Body of pancreas (tissue), 4 donors: Measurements from ENCODE around the gene BCR. TPM values are rescaled to one million over a fixed set of nuclear protein-coding genes. Genes with fewer than 3 reads are reported as not detected.

Experiments used
- ATAC-seq: fragments of 150-250 bp; one replicate; pipeline ENCODE4 v1.9.1; 2016
- DNase-seq, 4 donors: peaks; one replicate each; pipeline ENCODE4 v3.0.0-alpha.2; 2019
- H3K27ac ChIP-seq, 4 donors: fragments of 200-600 bp; sonication (generic); 1 replicate in 3 of 4; 2 replicates in 1 of 4; pipeline versions ENCODE4 v1.5.1 to v1.6.1; 2016 to 2019; ENCODE audit warnings: mild to moderate bottlenecking in 1 of 4, mixed read lengths in 1 of 4, moderate library complexity in 1 of 4
- H3K27me3 ChIP-seq, 2 donors: fragments of 200-600 bp; sonication (generic); one replicate each; pipeline ENCODE4 v1.6.0; 2016; ENCODE audit warnings: mild to moderate bottlenecking in 1 of 2
- H3K36me3 ChIP-seq, 2 donors: fragments of 200-600 bp; sonication (generic); replicated peaks in 1 of 2; 2 replicates each; pipeline ENCODE4 v1.5.1; 2016; ENCODE audit warnings: low read depth in 2 of 2; ENCODE audit not compliant: insufficient read depth in 1 of 2
- H3K4me1 ChIP-seq: fragments of 200-600 bp; sonication (generic); one replicate; pipeline ENCODE4 v1.6.0; 2016
- H3K4me3 ChIP-seq, 2 donors: fragments of 200-600 bp; sonication (generic); 1 replicate in 1 of 2; 2 replicates in 1 of 2; pipeline ENCODE4 v1.5.1; 2016 to 2019
- H3K9me3 ChIP-seq, 3 donors: fragments of 200-600 bp; sonication (generic); 1 replicate in 2 of 3; 2 replicates in 1 of 3; pipeline ENCODE4 v1.5.1; 2016
- POLR2A ChIP-seq, 3 donors: fragments of 450-650 bp; IDR thresholded peaks; one replicate each; pipeline ENCODE4 v1.6.1; 2016; ENCODE audit warnings: antibody characterized with exemption in 3 of 3, mild to moderate bottlenecking in 2 of 3
- WGBS, 2 donors: methylation state at CpG; one replicate each; pipeline ENCODE4 v1.1.5; 2017; 5-methylcytosine and 5-hydroxymethylcytosine counted together
- intact Hi-C: fragments of 100-400 bp; cut with DNase I; formaldehyde crosslinking; loops from one replicate; pipeline ENCODE4 v1.15.1; 2023
- total RNA-seq, 2 donors: library from RNA; depleted of rRNA; stranded (reverse); fragments of >200 nt; gene quantifications; one replicate each; pipeline ENCODE4 v1.1.0, GENCODE V29; 2016
- TF ChIP-seq, protein P1 (sequence below), 7 experiments: fragments of 450-650 bp in 4 of 7; fragments of 200-600 bp in 3 of 7; sonication (generic) in 3 of 7; IDR thresholded peaks; one replicate each; pipeline ENCODE4 v1.5.1; 2016 to 2019; ENCODE audit warnings: antibody characterized with exemption in 7 of 7

BCR gene
- total RNA-seq, 2 donors from 2014 or later, result 28.3 to 71.2 TPM

DNA sequence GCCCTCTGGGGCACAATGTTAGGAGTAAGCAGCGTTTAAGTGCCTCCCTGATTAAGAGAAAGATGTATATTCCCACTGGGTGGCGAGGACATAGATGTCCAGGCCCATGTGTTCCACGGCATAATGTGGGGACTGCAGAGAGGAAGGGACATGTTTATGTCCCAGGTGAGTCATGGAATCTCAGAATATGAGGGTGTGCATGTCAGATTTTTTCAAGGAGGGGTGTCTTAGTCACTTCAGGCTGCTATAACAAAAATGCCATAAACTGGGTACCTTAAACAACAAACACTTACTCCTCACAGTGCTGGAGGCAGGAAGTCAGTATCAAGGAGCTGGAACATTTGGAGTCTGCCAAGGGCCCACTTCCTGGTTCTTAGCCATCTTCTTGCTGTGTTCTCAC is 55.1 kb downstream of the BCR start:
- Histone ChIP-seq H3K27me3 (no peaks in the 10 kb centered on the region), H3K4me1 (peaks cover 27% of the 10 kb centered on the region), H3K27ac (no peak overlapping the region), H3K36me3 (no peaks in the 10 kb centered on the region), H3K9me3 (no peaks in the 10 kb centered on the region), H3K4me3 (no peak overlapping the region)
- WGBS, 2 donors, result 96% methylated on average over 3 of the region's 3 CpGs
- intact Hi-C loops, result no loop called here
- TF ChIP-seq, protein P1, sequence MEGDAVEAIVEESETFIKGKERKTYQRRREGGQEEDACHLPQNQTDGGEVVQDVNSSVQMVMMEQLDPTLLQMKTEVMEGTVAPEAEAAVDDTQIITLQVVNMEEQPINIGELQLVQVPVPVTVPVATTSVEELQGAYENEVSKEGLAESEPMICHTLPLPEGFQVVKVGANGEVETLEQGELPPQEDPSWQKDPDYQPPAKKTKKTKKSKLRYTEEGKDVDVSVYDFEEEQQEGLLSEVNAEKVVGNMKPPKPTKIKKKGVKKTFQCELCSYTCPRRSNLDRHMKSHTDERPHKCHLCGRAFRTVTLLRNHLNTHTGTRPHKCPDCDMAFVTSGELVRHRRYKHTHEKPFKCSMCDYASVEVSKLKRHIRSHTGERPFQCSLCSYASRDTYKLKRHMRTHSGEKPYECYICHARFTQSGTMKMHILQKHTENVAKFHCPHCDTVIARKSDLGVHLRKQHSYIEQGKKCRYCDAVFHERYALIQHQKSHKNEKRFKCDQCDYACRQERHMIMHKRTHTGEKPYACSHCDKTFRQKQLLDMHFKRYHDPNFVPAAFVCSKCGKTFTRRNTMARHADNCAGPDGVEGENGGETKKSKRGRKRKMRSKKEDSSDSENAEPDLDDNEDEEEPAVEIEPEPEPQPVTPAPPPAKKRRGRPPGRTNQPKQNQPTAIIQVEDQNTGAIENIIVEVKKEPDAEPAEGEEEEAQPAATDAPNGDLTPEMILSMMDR (IDR thresholded peaks at IDR 0.05), result no peak
- TF ChIP-seq POLR2A (IDR thresholded peaks at IDR 0.05), result no peak
- DNase-seq (no peak), ATAC-seq (no peak)

DNA sequence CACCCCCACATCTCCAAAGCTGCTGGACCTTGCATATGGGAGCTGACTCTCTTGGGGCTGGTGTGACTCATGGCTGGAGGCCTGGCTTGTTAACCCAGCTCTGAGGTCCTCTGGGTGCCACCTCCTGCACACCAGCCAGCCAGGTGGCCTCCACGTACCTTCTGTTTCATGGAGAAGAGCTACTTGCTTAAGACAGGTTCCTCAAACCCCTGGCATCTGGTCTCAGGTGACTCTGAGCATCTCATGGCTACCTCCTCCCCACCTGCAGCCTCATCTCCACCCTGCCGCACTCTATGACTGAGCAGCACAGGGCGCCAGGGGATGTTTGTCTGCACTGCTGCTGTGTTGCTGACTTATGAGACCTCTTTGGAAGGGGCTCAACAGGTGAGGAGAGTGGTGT is 55.7 kb downstream of the BCR start:
- H3K4me3 ChIP-seq, result no peak overlapping the region
- peaks cover 27% of the 10 kb centered on the region for H3K4me1 ChIP-seq
- TF ChIP-seq, protein P1 (IDR thresholded peaks at IDR 0.05), result no peak
- TF ChIP-seq POLR2A (IDR thresholded peaks at IDR 0.05), result no peak
- 97 to 100% methylated on average over 1 to 3 of the region's 3 CpGs for WGBS, 2 donors
- peak overlapping the region in 2 of 4 donors; percentile 68 to 69 for H3K27ac ChIP-seq
- no peaks in the 10 kb centered on the region for H3K27me3 ChIP-seq
- no peaks in the 10 kb centered on the region for H3K36me3 ChIP-seq
- H3K9me3 ChIP-seq, result no peaks in the 10 kb centered on the region
- DNase-seq (no peak), ATAC-seq (no peak)
- intact Hi-C loops, result no loop called here

DNA sequence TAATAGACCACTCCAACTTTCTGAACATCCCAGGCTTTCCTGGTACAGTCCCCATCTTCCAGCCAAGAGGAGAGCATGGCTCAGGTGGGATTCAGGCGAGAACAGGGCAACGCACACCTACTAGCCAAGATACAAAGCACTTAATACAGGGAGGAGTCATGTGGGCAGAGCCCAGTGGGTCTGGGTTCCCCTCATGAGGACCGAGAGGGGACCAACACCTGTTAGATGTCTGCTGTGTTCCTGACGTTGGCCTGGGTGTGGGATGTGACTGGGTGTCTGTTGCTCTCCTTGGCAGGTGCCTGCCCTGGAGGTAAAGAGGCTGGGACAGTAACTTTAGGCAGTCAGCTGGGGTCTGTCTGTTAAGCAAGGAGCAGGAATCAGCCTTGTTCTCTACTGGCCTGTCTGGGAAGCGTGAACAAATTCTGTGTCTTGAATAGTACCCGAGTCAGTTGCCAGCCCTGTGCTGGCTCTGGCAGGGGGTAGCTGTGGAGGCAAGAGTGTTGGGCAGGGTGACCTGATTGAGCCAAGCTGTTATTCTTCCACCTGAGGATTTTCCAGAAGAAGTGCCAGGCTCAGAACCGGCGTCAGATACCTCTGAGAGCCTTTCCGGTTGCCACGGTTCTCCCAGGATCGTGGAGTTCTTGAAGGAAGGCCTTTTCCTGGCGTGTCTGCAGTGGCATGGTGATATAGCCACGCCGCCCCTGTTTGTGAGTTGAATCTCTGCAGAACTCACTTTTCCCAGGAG is 56.3 kb downstream of the BCR start:
- TF ChIP-seq, protein P1 (IDR thresholded peaks at IDR 0.05), result no peak
- no peak for TF ChIP-seq POLR2A (IDR thresholded peaks at IDR 0.05)
- DNase-seq, result no peak
- intact Hi-C loops, result no loop called here

DNA sequence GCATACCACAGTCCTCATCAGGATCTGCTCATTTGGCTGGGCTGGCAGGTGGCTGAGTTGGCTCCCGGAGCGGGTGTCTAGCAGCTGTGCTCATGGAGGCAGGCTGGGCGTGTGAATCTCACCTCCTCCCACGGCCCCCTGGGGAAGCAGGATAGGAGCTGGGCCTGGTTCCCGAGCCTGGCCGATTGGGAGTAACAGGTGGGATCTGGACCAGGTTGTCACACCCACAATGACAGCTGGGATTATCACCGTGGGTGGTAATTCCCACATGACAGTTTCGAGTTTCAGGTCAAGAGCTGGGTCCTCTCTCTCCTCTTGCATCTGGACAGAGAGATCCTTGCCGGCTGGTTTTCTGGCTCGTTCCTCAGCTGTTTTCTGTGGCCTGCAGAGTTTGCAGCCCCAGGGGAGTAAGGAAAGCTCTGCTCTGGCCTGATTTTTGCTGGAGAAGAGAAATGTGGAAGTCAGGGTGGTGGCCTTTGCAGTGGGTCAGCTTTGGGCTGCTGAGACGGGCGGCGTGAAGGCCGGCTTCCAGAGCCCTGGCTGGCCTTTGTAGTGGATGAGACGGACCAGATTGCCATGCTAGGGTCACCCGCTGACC is 57.0 kb downstream of the BCR start:
- H3K27ac ChIP-seq, result peak overlapping the region; percentile 48 to 69 (median 61)
- DNase-seq (peak; percentile 52 to 72 (median 67)), ATAC-seq (peak; percentile 65)
- no peaks in the 10 kb centered on the region for H3K9me3 ChIP-seq
- no peaks in the 10 kb centered on the region for H3K27me3 ChIP-seq
- WGBS, 2 donors, result 37 to 50% methylated on average over 14 to 16 of the region's 16 CpGs
- intact Hi-C loops, result no loop called here
- peaks cover 27% of the 10 kb centered on the region for H3K4me1 ChIP-seq
- TF ChIP-seq, protein P1 (IDR thresholded peaks at IDR 0.05), result no peak
- TF ChIP-seq POLR2A (IDR thresholded peaks at IDR 0.05), result no peak
- no peak overlapping the region for H3K4me3 ChIP-seq
- no peaks in the 10 kb centered on the region for H3K36me3 ChIP-seq

More for the DNA sequence above, 56.3 kb downstream of the BCR start:
- H3K4me3 ChIP-seq, result no peak overlapping the region
- 22 to 36% methylated on average over 9 to 14 of the region's 14 CpGs for WGBS, 2 donors
- no peaks in the 10 kb centered on the region for H3K9me3 ChIP-seq
- peak; percentile 5 for ATAC-seq
- no peaks in the 10 kb centered on the region for H3K36me3 ChIP-seq
- H3K27ac ChIP-seq, result peak overlapping the region; percentile 48 to 69 (median 61)
- H3K27me3 ChIP-seq, result no peaks in the 10 kb centered on the region
- peaks cover 27% of the 10 kb centered on the region for H3K4me1 ChIP-seq
